Adipocyte (in vitro differentiated cells): Measurements from ENCODE around the gene THSD7B.
A peak's percentile ranks its signal among the peaks of the same experiment; 100 is the strongest.
"Not testable (repeated sequence)": the region's sequence is repeated elsewhere in the genome, so short reads cannot be mapped to it uniquely, and the experiment has no call there.

Experiments used
- DNase-seq: peaks from one replicate; pipeline ENCODE4 v3.0.0-alpha.2; 2015; ENCODE audit warnings: low read depth
- H3K27me3 ChIP-seq: replicated peaks from 2 replicates; pipeline ENCODE4 v1.7.0; 2013; ENCODE audit warnings: mild to moderate bottlenecking, low read length, moderate library complexity; ENCODE audit not compliant: control insufficient read depth, insufficient read depth
- H3K36me3 ChIP-seq: 2 replicates; pipeline ENCODE4 v1.7.0; 2013; ENCODE audit warnings: low read length, mild to moderate bottlenecking, moderate library complexity; ENCODE audit not compliant: control insufficient read depth, insufficient read depth, severe bottlenecking
- H3K4me1 ChIP-seq: 2 replicates; pipeline ENCODE4 v1.7.0; 2013; ENCODE audit warnings: mild to moderate bottlenecking, low read length, moderate library complexity; ENCODE audit not compliant: control insufficient read depth, insufficient read depth
- H3K4me3 ChIP-seq: 2 replicates; pipeline ENCODE4 v1.7.0; 2013; ENCODE audit warnings: mild to moderate bottlenecking, low read length, moderate library complexity
- H3K9ac ChIP-seq: 2 replicates; pipeline ENCODE4 v1.7.0; 2013; ENCODE audit warnings: mild to moderate bottlenecking, low read length, moderate library complexity
- H3K9me3 ChIP-seq: 2 replicates; pipeline ENCODE4 v1.7.0; 2013; ENCODE audit warnings: mild to moderate bottlenecking, low read length, moderate library complexity; ENCODE audit not compliant: control insufficient read depth

Gene THSD7B

DNA sequence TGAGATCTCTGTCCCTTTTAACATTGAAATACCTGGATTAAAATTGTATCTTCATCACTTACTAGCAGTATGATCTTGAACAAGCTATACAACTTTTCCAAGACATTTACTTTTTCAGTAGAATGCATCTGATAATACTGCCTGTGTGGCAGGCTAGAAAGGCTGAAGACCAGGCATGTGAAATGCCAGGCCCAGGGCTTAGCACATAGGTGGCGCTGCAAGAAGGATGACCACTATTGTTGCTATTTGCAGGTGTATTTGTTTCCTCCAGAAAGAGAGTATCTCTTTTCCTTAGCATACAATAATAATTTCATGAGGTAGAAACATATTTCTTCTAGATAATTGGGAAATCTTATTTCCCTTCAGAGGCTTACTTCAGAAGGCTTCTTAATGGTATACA is 331.3 kb downstream of the THSD7B start:
- Histone ChIP-seq H3K4me1 (peaks cover 2% of the 10 kb centered on the region), H3K4me3 (no peak overlapping the region), H3K27me3 (no peaks in the 10 kb centered on the region), H3K36me3 (no peaks in the 10 kb centered on the region), H3K9me3 (no peaks in the 10 kb centered on the region), H3K9ac (no peak overlapping the region)
- DNase-seq, result no peak

DNA sequence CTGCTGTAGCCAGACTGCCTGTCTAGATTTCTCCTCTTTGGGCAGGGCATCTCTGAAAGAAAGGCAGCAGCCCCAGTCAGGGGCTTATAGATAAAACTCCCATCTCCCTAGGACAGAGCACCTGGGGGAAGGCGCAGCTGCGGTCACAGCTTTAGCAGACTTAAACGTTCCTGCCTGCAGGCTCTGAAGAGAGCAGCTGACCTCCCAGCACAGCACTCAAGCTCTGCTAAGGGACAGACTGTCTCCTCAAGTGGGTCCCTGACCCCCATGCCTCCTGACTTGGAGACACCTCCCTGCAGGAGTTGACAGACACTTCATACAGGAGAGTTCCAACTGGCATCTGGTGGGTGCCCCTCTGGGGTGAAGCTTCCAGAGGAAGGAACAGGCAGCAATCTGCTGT is 336.5 kb downstream of the THSD7B start:
- H3K9me3 ChIP-seq, H3K36me3 ChIP-seq, H3K4me1 ChIP-seq, H3K4me3 ChIP-seq, H3K27me3 ChIP-seq, DNase-seq, H3K9ac ChIP-seq: not testable (repeated sequence)

DNA sequence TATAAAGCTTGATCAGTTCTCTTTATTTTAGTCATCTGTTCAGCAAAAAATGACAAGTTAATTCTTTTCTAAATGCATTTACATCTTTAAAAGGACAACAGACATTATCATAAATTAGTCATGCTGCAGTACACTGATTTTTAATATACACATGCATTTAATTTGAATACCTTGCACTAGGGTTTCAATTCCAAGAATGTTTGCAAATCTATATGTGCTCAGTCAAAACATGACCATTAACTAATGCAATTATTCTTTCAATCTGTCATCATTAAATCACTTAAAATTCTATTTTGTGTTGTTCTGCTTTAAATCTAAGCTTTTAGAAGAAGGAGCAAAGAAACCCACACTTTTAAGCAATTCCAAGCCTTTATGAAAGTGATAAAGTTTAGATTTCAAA is 342.6 kb downstream of the THSD7B start:
- H3K9ac ChIP-seq, result no peak overlapping the region
- H3K9me3 ChIP-seq, result peaks cover 6% of the 10 kb centered on the region
- no peaks in the 10 kb centered on the region for H3K4me1 ChIP-seq
- no peak overlapping the region for H3K4me3 ChIP-seq
- H3K36me3 ChIP-seq, result no peaks in the 10 kb centered on the region
- H3K27me3 ChIP-seq, result no peaks in the 10 kb centered on the region
- DNase-seq, result no peak

DNA sequence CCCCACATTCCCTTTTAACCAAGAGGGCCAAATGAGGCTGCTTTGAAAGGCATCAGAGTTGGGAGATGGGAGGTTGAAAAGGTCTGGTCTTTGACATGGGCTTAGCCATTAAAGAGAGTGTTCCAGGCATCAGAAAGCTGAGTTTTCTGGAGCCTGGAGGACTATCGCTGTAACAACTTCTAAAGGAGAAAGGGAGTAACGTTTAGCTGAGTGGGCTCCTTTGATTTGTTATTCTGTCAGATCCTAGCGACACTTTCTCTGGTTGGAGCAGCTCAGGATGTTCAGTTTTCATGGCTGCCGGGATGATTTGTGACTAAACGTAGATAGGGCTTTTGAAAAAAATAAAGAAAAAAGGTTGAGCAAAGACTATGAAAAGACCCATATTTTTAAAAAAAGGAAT is 346.6 kb downstream of the THSD7B start:
- Histone ChIP-seq H3K9ac (no peak overlapping the region), H3K4me1 (peaks cover 22% of the 10 kb centered on the region), H3K4me3 (no peak overlapping the region), H3K36me3 (no peaks in the 10 kb centered on the region), H3K27me3 (no peaks in the 10 kb centered on the region), H3K9me3 (no peaks in the 10 kb centered on the region)
- DNase-seq, result no peak

DNA sequence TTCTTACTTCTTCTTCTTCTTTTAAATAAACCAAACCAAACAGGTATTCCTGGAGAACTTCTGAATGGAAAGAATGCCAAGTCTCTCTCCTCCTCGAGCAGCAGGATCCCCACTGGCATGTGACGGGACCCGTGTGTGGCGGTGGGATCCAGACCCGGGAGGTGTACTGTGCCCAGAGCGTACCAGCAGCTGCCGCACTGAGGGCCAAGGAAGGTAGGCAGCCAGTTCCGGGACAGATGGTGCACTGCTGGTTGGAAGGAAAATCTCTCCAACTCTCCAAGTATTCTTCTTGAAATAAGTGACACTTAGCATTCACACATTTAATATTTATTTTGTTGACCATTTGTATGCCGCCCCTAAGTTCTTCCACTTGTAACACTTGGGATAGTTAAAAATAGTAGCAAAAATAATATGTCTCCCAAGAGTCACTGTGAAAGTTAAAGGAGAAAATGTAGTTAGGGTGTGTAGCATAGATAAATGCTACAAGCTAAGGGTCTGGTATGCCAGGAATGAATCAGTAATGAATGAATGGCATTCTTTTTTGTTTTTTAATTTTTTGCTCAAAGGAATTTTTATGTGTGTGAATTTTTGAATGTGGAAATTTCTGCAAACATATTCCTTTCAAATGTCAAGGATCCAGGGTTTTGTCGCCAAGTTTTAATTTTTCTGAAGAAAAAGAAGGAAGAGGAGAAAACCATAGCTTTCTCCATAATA is 349.9 kb downstream of the THSD7B start:
- Histone ChIP-seq H3K27me3 (no peaks in the 10 kb centered on the region), H3K4me3 (no peak overlapping the region), H3K36me3 (no peaks in the 10 kb centered on the region), H3K4me1 (peaks cover 38% of the 10 kb centered on the region), H3K9me3 (no peaks in the 10 kb centered on the region), H3K9ac (peak overlapping the region; percentile 50)
- no peak for DNase-seq

DNA sequence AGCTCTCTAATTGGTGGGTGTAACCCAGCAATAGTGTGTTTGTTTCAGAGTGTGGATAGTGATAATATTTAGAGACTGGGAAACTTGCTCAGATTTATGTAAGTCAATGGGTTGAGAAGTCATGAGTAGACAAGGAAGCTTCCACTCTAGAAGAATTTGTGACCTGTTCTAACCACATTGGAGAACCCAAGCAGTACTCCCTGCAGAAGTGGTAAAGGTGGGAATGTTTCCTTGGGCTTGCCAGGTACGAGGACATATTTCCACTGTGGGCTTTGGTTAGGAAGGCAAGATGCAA is 350.4 kb downstream of the THSD7B start:
- H3K9me3 ChIP-seq, result no peaks in the 10 kb centered on the region
- no peak overlapping the region for H3K9ac ChIP-seq
- H3K4me3 ChIP-seq, result no peak overlapping the region
- peaks cover 38% of the 10 kb centered on the region for H3K4me1 ChIP-seq
- H3K27me3 ChIP-seq, result no peaks in the 10 kb centered on the region
- DNase-seq, result no peak
- no peaks in the 10 kb centered on the region for H3K36me3 ChIP-seq

DNA sequence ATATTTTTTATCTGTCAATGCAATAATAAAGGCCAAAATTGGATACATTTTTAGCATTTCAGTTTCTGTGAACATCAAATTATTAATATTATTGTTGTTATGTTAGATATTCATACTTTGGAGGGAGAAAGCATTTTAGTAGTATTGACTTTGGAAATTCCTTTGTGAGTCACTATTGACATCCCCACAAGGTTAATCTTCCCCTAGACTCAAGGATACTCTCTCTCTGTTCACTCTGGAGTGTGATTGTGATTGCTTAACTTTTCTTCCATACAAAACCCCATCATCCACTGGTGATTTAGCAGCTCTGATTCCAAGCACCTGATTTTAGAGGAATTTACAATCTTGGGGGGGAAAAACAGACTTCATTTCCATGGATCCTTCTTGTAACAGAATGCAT is 352.0 kb downstream of the THSD7B start:
- no peak overlapping the region for H3K4me3 ChIP-seq
- peaks cover 38% of the 10 kb centered on the region for H3K4me1 ChIP-seq
- peak overlapping the region; percentile 52 for H3K9ac ChIP-seq
- H3K27me3 ChIP-seq, result no peaks in the 10 kb centered on the region
- no peaks in the 10 kb centered on the region for H3K9me3 ChIP-seq
- H3K36me3 ChIP-seq, result no peaks in the 10 kb centered on the region
- DNase-seq, result peak; percentile 19

DNA sequence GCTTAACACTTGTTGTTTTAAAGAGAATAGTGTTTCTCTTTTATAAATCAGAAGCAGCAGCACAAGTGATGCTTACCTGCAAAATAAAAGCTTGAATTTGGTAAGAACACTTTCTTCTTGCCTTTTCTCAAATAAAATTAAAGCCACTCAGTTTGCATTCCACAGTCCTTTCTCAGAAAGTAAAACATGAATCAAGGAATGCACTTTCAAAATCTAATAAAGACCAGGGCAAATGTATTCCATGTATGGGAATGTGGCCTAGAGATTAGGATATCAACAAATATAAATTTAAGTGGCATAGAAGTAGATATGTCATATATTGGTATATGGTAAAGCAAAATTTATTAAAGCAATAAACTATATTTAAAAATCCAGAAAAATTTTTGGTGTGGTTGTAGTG is 352.8 kb downstream of the THSD7B start:
- H3K4me1 ChIP-seq, result peaks cover 44% of the 10 kb centered on the region
- peak; percentile 22 for DNase-seq
- H3K9me3 ChIP-seq, result no peaks in the 10 kb centered on the region
- H3K9ac ChIP-seq, result peak overlapping the region; percentile 60
- no peaks in the 10 kb centered on the region for H3K36me3 ChIP-seq
- H3K4me3 ChIP-seq, result no peak overlapping the region
- no peaks in the 10 kb centered on the region for H3K27me3 ChIP-seq

DNA sequence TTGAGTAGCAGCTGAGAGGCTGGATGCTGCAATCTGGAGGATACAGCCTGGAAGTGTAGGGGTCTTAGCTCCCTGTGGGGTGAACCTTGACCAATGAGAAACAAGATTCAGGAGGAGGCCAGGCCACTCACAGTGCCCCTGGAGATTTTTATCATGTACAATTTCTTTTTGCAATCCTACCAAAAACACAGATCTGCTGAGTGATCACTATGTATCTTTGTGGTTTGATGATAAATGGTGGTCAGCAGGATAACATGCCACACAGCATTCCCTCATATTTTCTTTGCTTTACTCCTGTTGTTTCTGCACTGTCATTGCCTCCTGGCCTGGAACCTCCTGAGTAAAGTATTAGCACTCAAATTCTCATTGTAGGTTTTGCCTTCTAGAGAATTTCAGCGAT is 357.9 kb downstream of the THSD7B start:
- Histone ChIP-seq H3K9me3 (no peaks in the 10 kb centered on the region), H3K9ac (peak overlapping the region; percentile 2), H3K27me3 (no peaks in the 10 kb centered on the region), H3K36me3 (no peaks in the 10 kb centered on the region), H3K4me1 (peaks cover 21% of the 10 kb centered on the region), H3K4me3 (no peak overlapping the region)
- DNase-seq, result peak; percentile 7

DNA sequence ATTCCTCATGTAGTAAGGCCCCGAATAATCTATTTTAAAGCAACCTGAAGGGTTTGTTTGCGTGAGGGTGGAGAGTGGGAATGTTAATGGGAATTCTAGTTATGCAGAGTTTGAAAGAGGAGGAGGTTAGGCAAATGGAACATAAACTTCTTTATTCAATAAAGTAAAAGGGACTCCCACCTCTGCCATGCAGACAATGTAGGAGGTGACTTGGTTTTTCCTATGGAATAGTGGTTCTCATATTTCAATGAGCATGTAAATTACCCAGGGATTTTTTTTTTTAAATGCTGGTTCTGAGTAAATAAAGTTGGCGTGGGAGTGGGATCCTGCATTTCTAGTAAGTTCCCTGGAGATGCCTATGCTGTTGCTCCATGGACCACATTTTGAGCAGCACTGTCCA is 367.9 kb downstream of the THSD7B start:
- H3K9me3 ChIP-seq, result no peaks in the 10 kb centered on the region
- H3K27me3 ChIP-seq, result no peaks in the 10 kb centered on the region
- H3K4me3 ChIP-seq, result no peak overlapping the region
- DNase-seq, result no peak
- no peak overlapping the region for H3K9ac ChIP-seq
- no peaks in the 10 kb centered on the region for H3K36me3 ChIP-seq
- no peaks in the 10 kb centered on the region for H3K4me1 ChIP-seq

DNA sequence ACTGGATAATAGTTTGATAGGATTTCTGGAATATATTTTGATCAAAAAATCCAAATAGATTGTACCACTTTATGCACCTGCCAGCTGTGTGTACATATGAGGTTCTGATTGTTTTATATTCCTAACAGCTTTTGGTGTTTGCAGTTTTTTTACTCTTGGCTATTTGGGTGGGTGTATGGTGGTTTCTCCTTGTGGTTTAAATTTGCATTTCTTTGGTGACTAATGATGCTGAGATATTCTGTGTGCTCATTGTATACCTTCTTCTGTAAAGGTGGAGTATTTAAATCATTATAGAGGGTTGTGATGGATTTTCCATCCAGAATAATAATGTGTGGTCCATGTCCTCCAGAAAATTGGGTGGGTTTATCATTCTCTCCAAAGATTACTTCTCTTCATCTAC is 372.9 kb downstream of the THSD7B start:
- no peaks in the 10 kb centered on the region for H3K9me3 ChIP-seq
- no peak overlapping the region for H3K9ac ChIP-seq
- H3K4me1 ChIP-seq, result no peaks in the 10 kb centered on the region
- no peaks in the 10 kb centered on the region for H3K27me3 ChIP-seq
- DNase-seq, result no peak
- H3K4me3 ChIP-seq, result no peak overlapping the region
- no peaks in the 10 kb centered on the region for H3K36me3 ChIP-seq

DNA sequence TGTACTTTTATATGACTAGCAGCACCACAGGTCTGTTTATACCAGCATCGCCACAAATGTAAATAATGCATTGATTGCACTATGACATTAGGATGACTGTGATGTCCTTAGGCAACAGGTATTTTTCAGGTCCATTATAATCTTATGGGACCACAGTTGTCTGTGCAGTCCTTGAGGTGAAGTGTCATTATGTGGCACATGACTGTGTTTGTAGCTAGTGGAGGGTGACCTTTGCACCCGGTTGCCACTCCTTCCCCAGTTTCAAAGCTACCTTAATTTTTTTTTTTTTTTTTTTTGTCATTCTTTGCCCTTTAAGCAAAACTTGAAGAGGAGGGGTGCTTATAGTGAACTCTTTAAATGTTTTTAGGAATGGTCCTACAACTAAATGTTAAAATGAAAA is 386.4 kb downstream of the THSD7B start:
- H3K36me3 ChIP-seq, result no peaks in the 10 kb centered on the region
- no peak overlapping the region for H3K4me3 ChIP-seq
- no peak overlapping the region for H3K9ac ChIP-seq
- no peaks in the 10 kb centered on the region for H3K4me1 ChIP-seq
- no peaks in the 10 kb centered on the region for H3K9me3 ChIP-seq
- DNase-seq, result no peak
- H3K27me3 ChIP-seq, result no peaks in the 10 kb centered on the region
